GM12864 (cell line): Measurements from ENCODE around the gene PHGDH.

ENCODE experiments used
- DNase-seq: peaks from one replicate; pipeline ENCODE4 v3.0.0-alpha.2; 2011; ENCODE audit warnings: low read depth
- H3K4me3 ChIP-seq: 2 replicates; pipeline ENCODE4 v1.5.1; 2011; ENCODE audit warnings: mild to moderate bottlenecking, low read depth, low read length, control low read depth
- TF ChIP-seq, protein P1 (sequence below): IDR thresholded peaks from 2 replicates; pipeline ENCODE4 v1.5.1; 2011; ENCODE audit warnings: low read depth, mild to moderate bottlenecking, moderate library complexity, low read length, control low read depth, inconsistent platforms; ENCODE audit errors: missing control alignments

PHGDH gene

GRCh38 chr1:119737040-119737682, 25.4 kb downstream of the PHGDH start:
- H3K4me3 ChIP-seq: no peak overlapping the region
- DNase-seq: no peak
- TF ChIP-seq, protein P1, sequence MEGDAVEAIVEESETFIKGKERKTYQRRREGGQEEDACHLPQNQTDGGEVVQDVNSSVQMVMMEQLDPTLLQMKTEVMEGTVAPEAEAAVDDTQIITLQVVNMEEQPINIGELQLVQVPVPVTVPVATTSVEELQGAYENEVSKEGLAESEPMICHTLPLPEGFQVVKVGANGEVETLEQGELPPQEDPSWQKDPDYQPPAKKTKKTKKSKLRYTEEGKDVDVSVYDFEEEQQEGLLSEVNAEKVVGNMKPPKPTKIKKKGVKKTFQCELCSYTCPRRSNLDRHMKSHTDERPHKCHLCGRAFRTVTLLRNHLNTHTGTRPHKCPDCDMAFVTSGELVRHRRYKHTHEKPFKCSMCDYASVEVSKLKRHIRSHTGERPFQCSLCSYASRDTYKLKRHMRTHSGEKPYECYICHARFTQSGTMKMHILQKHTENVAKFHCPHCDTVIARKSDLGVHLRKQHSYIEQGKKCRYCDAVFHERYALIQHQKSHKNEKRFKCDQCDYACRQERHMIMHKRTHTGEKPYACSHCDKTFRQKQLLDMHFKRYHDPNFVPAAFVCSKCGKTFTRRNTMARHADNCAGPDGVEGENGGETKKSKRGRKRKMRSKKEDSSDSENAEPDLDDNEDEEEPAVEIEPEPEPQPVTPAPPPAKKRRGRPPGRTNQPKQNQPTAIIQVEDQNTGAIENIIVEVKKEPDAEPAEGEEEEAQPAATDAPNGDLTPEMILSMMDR: no peak

GRCh38 chr1:119738100-119738720, 26.5 kb downstream of the PHGDH start:
- TF ChIP-seq, protein P1: no peak
- no peak for DNase-seq
- H3K4me3 ChIP-seq: no peak overlapping the region

GRCh38 chr1:119739150-119739549, 27.4 kb downstream of the PHGDH start:
- no peak for DNase-seq
- H3K4me3 ChIP-seq: no peak overlapping the region
- TF ChIP-seq, protein P1: no peak

- TF ChIP-seq, protein P1: no peak
- no peak overlapping the region for H3K4me3 ChIP-seq
- DNase-seq: no peak
Measured at GRCh38 chr1:119740261-119740660, 28.5 kb downstream of the PHGDH start.

DNA sequence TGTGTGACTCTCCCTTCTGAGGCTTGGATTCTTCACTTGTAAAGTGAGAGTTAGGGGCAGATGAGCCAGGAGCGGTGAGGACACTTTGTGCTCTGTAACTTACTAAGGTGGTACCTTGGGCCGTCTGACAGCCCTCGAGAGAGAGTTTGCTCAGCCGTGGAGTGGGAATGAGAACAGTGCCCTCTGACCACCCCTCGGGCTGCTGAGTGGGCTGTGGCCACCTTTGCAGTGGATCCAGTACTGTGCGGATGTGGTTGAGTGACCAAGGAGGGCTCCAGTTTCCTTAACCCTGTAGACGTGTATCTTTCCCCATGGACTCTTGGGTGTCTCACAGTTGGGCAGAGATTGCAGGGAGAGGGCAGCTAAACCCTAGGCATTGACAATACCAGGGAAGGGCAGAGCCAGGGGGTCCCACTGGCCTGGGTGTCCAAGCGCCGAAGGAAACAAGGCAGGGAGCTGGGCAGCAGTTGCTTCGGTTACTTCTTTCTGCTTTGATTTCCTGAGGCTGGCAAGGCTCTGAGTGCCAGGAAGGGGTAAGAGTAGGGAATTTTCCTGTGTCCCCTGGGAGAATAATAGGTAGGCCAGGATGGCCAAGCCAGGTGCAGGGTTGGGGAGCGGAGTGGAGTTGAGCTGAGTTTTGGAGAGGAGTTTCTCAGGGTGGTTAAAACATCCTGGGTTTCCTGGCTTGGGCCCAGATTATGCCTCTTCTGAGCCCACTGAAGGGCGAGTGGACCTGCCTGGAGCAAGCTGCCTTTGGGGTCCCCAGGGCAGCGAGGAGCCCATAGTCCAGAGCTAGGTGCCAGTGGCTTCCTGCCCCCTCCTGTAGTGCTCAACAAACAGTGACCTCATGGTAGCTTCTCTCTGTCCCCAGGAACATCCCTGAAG, 29.4 kb downstream of the PHGDH start:
- no peak for DNase-seq
- H3K4me3 ChIP-seq: no peak overlapping the region
- TF ChIP-seq, protein P1: no peak

DNA sequence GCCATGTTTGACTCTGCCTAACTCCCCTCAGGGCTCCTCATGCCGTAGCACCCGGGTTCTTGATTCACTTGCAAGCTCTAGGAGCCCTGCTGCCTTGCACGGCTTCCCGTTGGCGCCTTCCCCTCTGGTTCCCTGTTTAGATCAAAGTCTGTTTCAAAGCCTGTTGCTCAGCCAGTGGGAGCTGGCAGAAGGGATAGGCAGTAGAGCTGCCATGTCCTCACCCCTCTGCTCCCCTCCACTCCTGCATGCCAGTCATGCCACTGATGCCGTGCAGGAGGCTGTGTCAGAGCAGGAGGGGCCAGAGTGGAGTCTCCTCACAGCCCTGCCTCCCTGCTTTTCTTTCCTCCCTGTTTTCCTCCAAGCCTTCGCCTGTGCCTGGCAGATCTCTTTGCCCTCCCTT, 30.5 kb downstream of the PHGDH start:
- TF ChIP-seq, protein P1: no peak
- no peak for DNase-seq
- no peak overlapping the region for H3K4me3 ChIP-seq
